Keratinocyte (primary cell): ENCODE measurements around the gene PAX7.

ENCODE experiments used
- CTCF ChIP-seq, 3 experiments: IDR thresholded peaks in 1 of 3; conservative IDR thresholded peaks in 1 of 3; optimal IDR thresholded peaks in 1 of 3; 2 replicates in 2 of 3; 3 replicates in 1 of 3; pipeline versions ENCODE3 to v1.5.1; 2011; ENCODE audit warnings: low read length in 3 of 3, mild to moderate bottlenecking in 3 of 3, moderate library complexity in 2 of 3, control low read depth in 1 of 3, inconsistent platforms in 1 of 3; ENCODE audit not compliant: insufficient read depth in 2 of 3; ENCODE audit errors: extremely low read depth in 1 of 3
- EZH2 ChIP-seq: IDR thresholded peaks from one replicate; pipeline ENCODE4 v1.6.1; 2012; ENCODE audit warnings: inconsistent platforms, mild to moderate bottlenecking, low read length, moderate library complexity

GRCh38 chr1:18700530-18700929 lies 69.9 kb downstream of the PAX7 start:
- TF ChIP-seq CTCF (optimal IDR thresholded peaks at IDR 0.05 in 1 of 3, IDR thresholded peaks at IDR 0.05 in 1 of 3, conservative IDR thresholded peaks at IDR 0.05 in 1 of 3; ENCODE audit: extremely low read depth in 1 of 3, insufficient read depth in 2 of 3, low read length in 3 of 3) (no peak), EZH2 (no peak)
